Muscle of leg (tissue), 11 donors: ENCODE measurements around the gene TSC2. TPM values are rescaled to one million over a fixed set of nuclear protein-coding genes. Genes with fewer than 3 reads are reported as not detected.
A peak's percentile ranks its signal among the peaks of the same experiment; 100 is the strongest.

ENCODE experiments used
- DNase-seq: peaks from one replicate; pipeline ENCODE4 v3.0.0; 2013
- H3K27ac ChIP-seq: one replicate; pipeline ENCODE4 v1.5.1; 2013; ENCODE audit warnings: mild to moderate bottlenecking, low read length, control low read depth
- H3K27me3 ChIP-seq: one replicate; pipeline ENCODE4 v1.6.1; 2013; ENCODE audit warnings: low read length; ENCODE audit not compliant: control insufficient read depth, insufficient read depth
- H3K36me3 ChIP-seq: one replicate; pipeline ENCODE4 v1.6.1; 2013; ENCODE audit warnings: low read length; ENCODE audit not compliant: control insufficient read depth, insufficient read depth
- H3K4me1 ChIP-seq: one replicate; pipeline ENCODE4 v1.6.1; 2013; ENCODE audit warnings: low read length; ENCODE audit not compliant: control insufficient read depth, insufficient read depth
- H3K4me3 ChIP-seq: one replicate; pipeline ENCODE4 v1.5.1; 2013; ENCODE audit warnings: low read length, control low read depth
- H3K9me3 ChIP-seq: replicated peaks from 2 replicates; pipeline ENCODE4 v1.6.1; 2013; ENCODE audit warnings: low read depth, low read length; ENCODE audit not compliant: control insufficient read depth
- WGBS: methylation state at CpG from one replicate; pipeline ENCODE4 v1.1.5; 2013; ENCODE audit warnings: missing lambda C conversion rate; ENCODE audit not compliant: insufficient coverage; 5-methylcytosine and 5-hydroxymethylcytosine counted together
- polyA plus RNA-seq, 8 donors: library from polyadenylated mRNA; unstranded; fragments of 120-200 nt; gene quantifications; one replicate each; pipeline versions ENCODE4 v1.2.1 to v1.2.3, GENCODE V29; 2013; ENCODE audit warnings: inconsistent platforms in 1 of 8, low replicate concordance in 1 of 8; ENCODE audit not compliant: insufficient read length in 8 of 8, insufficient read depth in 1 of 8
- total RNA-seq: library from RNA; stranded (reverse); fragments of 120-200 nt; gene quantifications from one replicate; pipeline ENCODE4 v1.2.4, GENCODE V29; 2013

TSC2 gene
- total and polyA plus RNA-seq, 9 donors: 31.8 to 109 (median 79.4) TPM

DNA sequence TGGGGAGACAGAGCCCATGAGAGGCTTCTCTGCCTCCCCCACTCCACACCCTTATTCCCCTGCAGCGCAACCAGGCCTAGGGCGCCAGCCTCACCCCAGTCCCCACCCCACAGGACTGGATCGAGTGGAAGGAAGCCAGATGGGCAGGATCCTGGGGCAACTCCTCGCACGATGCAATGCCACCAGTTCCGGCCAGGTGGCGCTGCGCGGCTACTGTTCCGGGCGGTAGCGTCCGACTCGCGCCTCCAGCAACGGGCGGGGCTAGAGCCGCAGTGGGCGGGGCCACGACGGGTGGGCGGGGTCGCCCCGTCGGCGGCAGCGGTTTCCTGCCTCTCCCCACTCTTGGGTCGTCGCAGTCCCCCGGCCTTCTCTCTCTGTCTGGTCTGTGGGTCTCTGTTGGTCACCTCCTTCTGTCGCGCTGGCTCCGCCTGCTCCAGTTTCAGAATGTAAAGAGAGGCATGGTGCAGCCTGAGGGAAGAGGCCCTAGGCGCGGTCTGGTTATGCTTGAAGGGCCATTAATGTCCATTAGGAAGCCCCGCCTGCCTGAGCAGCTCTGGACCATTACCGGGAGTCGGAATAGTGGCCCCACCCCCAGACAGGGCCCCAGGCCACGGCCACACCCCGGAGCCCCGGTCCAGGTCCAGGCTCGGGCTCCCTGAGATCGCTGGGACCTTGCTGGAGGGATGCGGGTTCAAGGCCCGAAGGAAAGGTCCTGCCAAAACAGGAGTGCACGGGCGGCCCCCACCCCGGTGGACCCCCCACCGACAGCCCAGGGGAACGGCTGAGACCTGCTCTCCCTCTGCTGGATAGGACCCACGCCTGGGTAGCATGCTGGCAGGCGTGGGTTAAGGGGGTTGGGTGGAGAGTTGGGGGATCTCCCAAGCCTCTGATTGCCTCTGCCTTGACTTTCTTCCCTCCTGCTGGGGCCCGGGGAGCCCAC is 24.4 kb upstream of the TSC2 start:
- Histone ChIP-seq H3K27me3 (peaks cover 33% of the 10 kb centered on the region), H3K36me3 (no peaks in the 10 kb centered on the region), H3K4me1 (peaks cover 59% of the 10 kb centered on the region), H3K4me3 (peak overlapping the region; percentile 39), H3K27ac (peak overlapping the region; percentile 83), H3K9me3 (no peaks in the 10 kb centered on the region)
- WGBS: 6% methylated on average over 45 of the region's 53 CpGs
- DNase-seq: peak; percentile 93

- Histone ChIP-seq H3K27me3 (peaks cover 30% of the 10 kb centered on the region), H3K36me3 (no peaks in the 10 kb centered on the region), H3K4me3 (no peak overlapping the region), H3K27ac (peak overlapping the region; percentile 83), H3K9me3 (no peaks in the 10 kb centered on the region), H3K4me1 (peaks cover 64% of the 10 kb centered on the region)
- no peak for DNase-seq
- 79% methylated on average over 12 of the region's 12 CpGs for WGBS
These were observed 23.8 kb upstream of the TSC2 start for GRCh38 chr16:2024032-2024420.

GRCh38 chr16:2025251-2025650 is 22.5 kb upstream of the TSC2 start:
- WGBS: 88% methylated on average over 14 of the region's 14 CpGs
- H3K4me1 ChIP-seq: peaks cover 62% of the 10 kb centered on the region
- H3K36me3 ChIP-seq: peaks cover 7% of the 10 kb centered on the region
- no peak for DNase-seq
- H3K4me3 ChIP-seq: no peak overlapping the region
- H3K9me3 ChIP-seq: no peaks in the 10 kb centered on the region
- H3K27me3 ChIP-seq: peaks cover 19% of the 10 kb centered on the region
- no peak overlapping the region for H3K27ac ChIP-seq

DNA sequence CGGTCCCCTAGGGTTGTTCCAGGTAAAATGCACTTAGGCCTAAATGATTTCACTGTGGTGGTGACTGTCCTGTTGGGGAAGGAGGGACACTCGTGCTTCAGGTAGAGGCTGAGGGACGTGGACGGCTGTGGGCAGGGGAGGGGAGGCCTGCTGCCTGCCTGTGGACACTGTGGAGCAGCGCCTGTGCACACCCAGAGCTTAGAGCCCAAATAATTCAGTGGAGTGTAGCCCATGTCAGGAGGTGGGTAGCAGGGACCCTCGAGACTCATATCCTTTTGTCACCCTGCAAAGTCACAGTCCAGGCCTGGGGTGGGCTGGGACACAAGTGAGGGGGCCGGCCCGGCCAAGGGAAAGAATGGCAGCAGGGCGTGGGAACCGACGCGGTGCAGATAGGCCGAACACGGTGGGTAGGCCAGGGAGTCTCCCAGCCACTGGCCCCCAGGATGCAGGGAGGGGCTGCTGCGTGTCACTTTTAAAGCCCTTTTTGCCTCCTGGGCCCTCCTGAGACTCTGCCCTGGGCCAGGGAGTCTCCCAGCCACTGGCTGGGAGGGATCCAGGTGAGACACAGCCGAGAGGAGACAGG is 21.8 kb upstream of the TSC2 start:
- H3K4me3 ChIP-seq: no peak overlapping the region
- H3K27ac ChIP-seq: no peak overlapping the region
- H3K27me3 ChIP-seq: peaks cover 12% of the 10 kb centered on the region
- peaks cover 55% of the 10 kb centered on the region for H3K4me1 ChIP-seq
- no peaks in the 10 kb centered on the region for H3K9me3 ChIP-seq
- DNase-seq: no peak
- 85% methylated on average over 15 of the region's 16 CpGs for WGBS
- peaks cover 8% of the 10 kb centered on the region for H3K36me3 ChIP-seq

GRCh38 chr16:2026461-2027023 is 21.2 kb upstream of the TSC2 start, which contains the start of gene NHERF2:
TSS of gene NHERF2 (plus strand) at chr16:2026902. CDS start at chr16:2027006, 104 bp downstream.
- no peak within 1 kb of the TSS for H3K27ac ChIP-seq
- WGBS: 2% methylated on average over 45 of the region's 59 CpGs
- peaks cover 10% of the 10 kb centered on the region for H3K27me3 ChIP-seq
- H3K9me3 ChIP-seq: no peaks in the 10 kb centered on the region
- peak within 1 kb of the TSS; percentile 50 for H3K4me3 ChIP-seq
- peaks cover 58% of the 10 kb centered on the region for H3K4me1 ChIP-seq
- peak; percentile 57 for DNase-seq
- H3K36me3 ChIP-seq: peaks cover 8% of the 10 kb centered on the region

DNA sequence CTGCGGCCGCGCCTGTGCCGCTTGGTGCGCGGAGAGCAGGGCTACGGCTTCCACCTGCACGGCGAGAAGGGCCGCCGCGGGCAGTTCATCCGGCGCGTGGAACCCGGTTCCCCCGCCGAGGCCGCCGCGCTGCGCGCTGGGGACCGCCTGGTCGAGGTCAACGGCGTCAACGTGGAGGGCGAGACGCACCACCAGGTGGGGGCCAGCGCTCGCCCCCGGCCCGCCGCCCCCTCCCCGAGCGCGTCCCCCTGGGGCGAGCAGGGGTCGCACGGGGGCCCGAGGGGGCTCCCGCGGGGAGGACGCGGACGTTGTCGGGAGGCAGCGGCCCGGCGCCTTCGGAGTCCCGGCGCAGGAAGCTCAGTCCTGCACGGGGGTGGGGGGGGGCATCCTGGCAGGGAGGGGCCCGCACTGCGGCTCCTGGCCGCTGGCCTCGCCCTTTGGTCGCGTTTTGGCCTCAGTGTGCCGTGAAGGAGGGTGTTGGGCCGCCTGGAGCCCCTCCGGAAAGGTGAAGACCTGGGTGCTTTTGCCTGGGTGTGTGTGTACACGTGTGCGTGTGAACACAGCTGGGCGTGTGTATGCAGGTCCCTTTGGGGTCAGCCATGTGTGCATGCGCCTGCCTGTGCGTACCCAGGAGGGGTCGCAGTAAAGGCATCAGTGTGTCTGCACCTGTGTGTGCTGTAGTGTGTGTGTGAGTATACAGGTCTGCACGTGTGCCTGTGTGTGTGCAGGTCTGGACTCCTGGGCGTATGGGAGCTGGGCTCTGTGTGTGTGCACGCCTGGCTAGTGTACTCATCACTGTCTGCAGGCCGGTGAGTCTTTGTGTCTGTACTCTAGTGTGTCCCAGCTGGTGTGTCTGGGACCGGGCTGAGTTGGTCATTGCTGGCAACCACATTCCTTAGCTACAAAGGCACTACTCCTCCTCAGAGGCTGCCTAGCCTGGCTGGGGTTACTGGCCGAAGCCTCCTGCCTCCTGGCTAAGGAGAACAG is 20.5 kb upstream of the TSC2 start:
- Histone ChIP-seq H3K36me3 (peaks cover 8% of the 10 kb centered on the region), H3K27me3 (peaks cover 6% of the 10 kb centered on the region), H3K4me3 (peak overlapping the region; percentile 50), H3K9me3 (no peaks in the 10 kb centered on the region), H3K4me1 (peaks cover 61% of the 10 kb centered on the region), H3K27ac (no peak overlapping the region)
- 3% methylated on average over 67 of the region's 76 CpGs for WGBS
- peak; percentile 40 for DNase-seq

DNA sequence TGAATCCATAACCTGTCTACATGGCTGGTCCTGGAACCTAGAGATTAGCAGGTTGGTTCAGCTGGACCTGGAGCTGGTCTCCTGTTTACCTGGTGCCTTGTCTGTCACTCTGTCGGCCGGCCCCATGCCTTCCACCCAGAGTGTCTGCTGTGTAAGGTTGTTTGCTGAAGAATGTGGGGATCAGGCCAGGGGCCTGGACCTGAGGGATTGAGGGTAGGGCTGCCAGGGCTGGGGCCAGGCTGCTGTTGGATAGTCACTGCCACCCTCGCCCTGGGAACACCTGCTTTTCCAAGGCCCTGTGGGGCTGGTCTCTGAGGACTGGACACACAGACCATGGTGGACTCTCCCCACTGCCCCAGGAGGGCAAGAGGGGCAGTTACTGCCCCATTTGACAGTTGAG is 19.6 kb upstream of the TSC2 start:
- no peak overlapping the region for H3K27ac ChIP-seq

DNA sequence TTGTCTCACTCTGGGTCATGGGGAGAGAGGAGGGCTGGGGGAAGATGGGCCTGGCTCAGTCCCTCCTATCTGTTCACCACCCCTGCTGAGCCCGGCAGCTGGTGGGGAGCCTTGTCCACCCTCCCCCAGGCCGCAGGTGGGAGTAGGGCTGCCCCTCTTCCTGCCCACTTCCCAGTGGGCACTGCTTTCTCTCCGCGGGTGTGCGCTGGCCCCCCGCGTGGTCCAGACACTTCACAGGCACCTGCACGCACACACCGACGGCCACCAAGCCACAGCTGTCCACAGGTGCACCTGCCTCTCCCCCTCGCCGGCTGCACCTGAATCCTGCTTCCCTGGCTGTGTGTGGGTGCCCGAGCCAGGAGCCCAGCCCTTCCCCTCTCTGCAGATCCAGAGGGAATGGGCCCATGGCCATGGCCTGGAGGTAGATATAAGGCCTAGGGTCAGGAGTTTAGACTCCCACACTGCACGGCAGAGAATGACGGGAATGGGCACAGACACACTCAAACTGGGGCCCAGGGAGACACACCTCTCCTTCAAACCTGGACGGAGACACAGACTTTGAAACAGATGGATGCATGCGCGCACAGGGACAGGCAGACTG is 19.1 kb upstream of the TSC2 start:
- Histone ChIP-seq H3K4me3 (peak overlapping the region; percentile 50), H3K4me1 (peaks cover 63% of the 10 kb centered on the region), H3K9me3 (no peaks in the 10 kb centered on the region), H3K27ac (no peak overlapping the region), H3K36me3 (peaks cover 8% of the 10 kb centered on the region), H3K27me3 (peaks cover 6% of the 10 kb centered on the region)
- no peak for DNase-seq
- WGBS: 79% methylated on average over 14 of the region's 18 CpGs

More for the DNA sequence above, 19.6 kb upstream of the TSC2 start:
- 57% methylated on average over 3 of the region's 3 CpGs for WGBS
- Histone ChIP-seq H3K9me3 (no peaks in the 10 kb centered on the region), H3K27me3 (peaks cover 6% of the 10 kb centered on the region), H3K4me3 (peak overlapping the region; percentile 50), H3K4me1 (peaks cover 63% of the 10 kb centered on the region), H3K36me3 (peaks cover 8% of the 10 kb centered on the region)
- no peak for DNase-seq

DNA sequence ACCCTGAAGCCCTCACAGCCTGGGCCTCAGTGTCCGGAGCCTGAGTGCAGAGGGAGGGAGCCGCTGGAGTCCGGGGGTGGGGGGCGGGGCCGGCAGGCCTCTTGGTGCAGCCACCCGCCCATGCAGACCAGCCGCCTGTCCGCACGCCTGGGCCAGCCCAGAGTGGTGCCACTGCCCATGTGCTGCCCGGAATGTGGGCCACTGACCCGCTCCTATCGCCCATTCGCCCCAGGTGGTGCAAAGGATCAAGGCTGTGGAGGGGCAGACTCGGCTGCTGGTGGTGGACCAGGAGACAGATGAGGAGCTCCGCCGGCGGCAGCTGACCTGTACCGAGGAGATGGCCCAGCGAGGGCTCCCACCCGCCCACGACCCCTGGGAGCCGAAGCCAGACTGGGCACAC is 18.4 kb upstream of the TSC2 start:
- Histone ChIP-seq H3K27ac (no peak overlapping the region), H3K9me3 (no peaks in the 10 kb centered on the region), H3K4me3 (no peak overlapping the region), H3K36me3 (peaks cover 8% of the 10 kb centered on the region), H3K27me3 (peaks cover 6% of the 10 kb centered on the region), H3K4me1 (peaks cover 62% of the 10 kb centered on the region)
- 76% methylated on average over 21 of the region's 22 CpGs for WGBS
- DNase-seq: no peak
